ENCODE data around the gene GNG14.

- TF ChIP-seq CTCF (IDR thresholded peaks at IDR 0.05; ENCODE audit: poor library complexity), result no peak
- no peak for TF ChIP-seq EZH2 (IDR thresholded peaks at IDR 0.05; ENCODE audit: borderline replicate concordance)
- no peak for TF ChIP-seq EZH2phosphoT487 (IDR thresholded peaks at IDR 0.05; ENCODE audit: low read depth, severe bottlenecking, unreplicated experiment)
Measured at GRCh38 chr19:12668346-12668745, 19.5 kb upstream of the GNG14 start.

Measured in hepatocyte (in vitro differentiated cells).